OCI-M2 (cell line): ENCODE data around the gene GAGE12J.
"Not testable (repeated sequence)": the region's sequence is repeated elsewhere in the genome, so short reads cannot be mapped to it uniquely, and the experiment has no call there.

Source experiments
- DNase-seq: peaks from one replicate; lab custom pipeline; 2025; ENCODE audit not compliant: unreplicated experiment; lab: John Stamatoyannopoulos, UW

The GAGE12J gene

GRCh38 chrX:49309401-49309981 is 12.3 kb upstream of the GAGE12J start:
- no peak for DNase-seq

- no peak for DNase-seq
Measured at GRCh38 chrX:49310371-49310770, 11.5 kb upstream of the GAGE12J start.

- no peak for DNase-seq
Measured at GRCh38 chrX:49312176-49312575, 9.7 kb upstream of the GAGE12J start.

- DNase-seq: no peak
Measured at GRCh38 chrX:49316085-49316484, 5.8 kb upstream of the GAGE12J start.

- not testable (repeated sequence) for DNase-seq
Measured at GRCh38 chrX:49322266-49322665, 429 bp downstream of the GAGE12J start.

- DNase-seq: not testable (repeated sequence)
Measured at GRCh38 chrX:49323735-49324134, 1.9 kb downstream of the GAGE12J start.

- DNase-seq: not testable (repeated sequence)
Measured at GRCh38 chrX:49330421-49330820, 8.6 kb downstream of the GAGE12J start.

GRCh38 chrX:49331282-49331681 is 9.4 kb downstream of the GAGE12J start, which contains the start of gene GAGE13:
TSS of gene GAGE13 (plus strand) at chrX:49331582. CDS start at chrX:49332738, 1,156 bp downstream.
- not testable (repeated sequence) for DNase-seq

- DNase-seq: not testable (repeated sequence)
Measured at GRCh38 chrX:49331841-49332240, 10.0 kb downstream of the GAGE12J start.

- not testable (repeated sequence) for DNase-seq
Measured at GRCh38 chrX:49341449-49341848, 19.6 kb downstream of the GAGE12J start.

- not testable (repeated sequence) for DNase-seq
Measured at GRCh38 chrX:49344496-49345175, 22.8 kb downstream of the GAGE12J start.

- not testable (repeated sequence) for DNase-seq
Measured at GRCh38 chrX:49345402-49345801, 23.6 kb downstream of the GAGE12J start.

- not testable (repeated sequence) for DNase-seq
Measured at GRCh38 chrX:49346150-49346549, 24.3 kb downstream of the GAGE12J start.
